Stimulated activated CD4-positive, alpha-beta T cell treated with anti-CD3 and anti-CD28 coated beads, TNF-alpha, amount 100 ng/mL, for 4 hours (primary cell): ENCODE measurements around the gene NCBP3.
"Not testable (repeated sequence)": the region's sequence is repeated elsewhere in the genome, so short reads cannot be mapped to it uniquely, and the experiment has no call there.

Experiments used
- DNase-seq, 3 experiments: peaks; one replicate each; pipeline ENCODE4 v3.0.0-alpha.2; 2020; ENCODE audit warnings: low read depth in 3 of 3

NCBP3 gene

DNA sequence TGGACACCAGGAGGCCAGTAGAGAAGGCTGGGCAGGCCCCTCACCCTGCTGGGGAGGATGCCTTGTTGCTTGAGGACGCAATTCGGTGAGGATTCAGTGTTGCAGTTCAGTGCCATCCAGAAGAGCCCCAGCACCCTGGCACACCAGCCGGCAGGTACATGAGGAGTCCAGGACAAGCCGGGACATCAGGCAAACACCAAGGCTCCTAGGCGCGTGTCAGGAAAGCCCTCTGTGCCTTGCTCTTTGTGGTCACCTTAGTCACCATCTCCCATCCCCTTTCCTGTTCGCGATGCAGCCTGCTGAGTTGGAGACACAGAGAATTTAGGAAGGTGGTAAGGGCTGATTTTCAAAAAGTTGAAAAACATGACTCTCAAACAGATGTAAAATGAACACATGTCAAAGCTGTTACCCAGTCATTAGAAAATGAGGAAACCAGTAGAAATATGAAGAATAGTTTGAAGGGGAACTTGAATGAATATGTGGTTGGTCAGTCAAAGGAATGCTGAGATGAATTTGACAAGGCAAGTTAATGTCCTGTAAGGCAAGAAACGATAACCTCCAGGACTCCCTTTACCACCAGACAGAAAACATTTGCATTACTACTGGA, 2.3 kb upstream of the NCBP3 start:
- no peak for DNase-seq

GRCh38 chr17:3847165-3847670, 1.2 kb upstream of the NCBP3 start:
- DNase-seq: no peak

GRCh38 chr17:3846437-3847164, 555 bp upstream of the NCBP3 start:
- no peak for DNase-seq

- no peak for DNase-seq
Observed at GRCh38 chr17:3845291-3845620, 790 bp downstream of the NCBP3 start.

GRCh38 chr17:3844556-3844955, 1.5 kb downstream of the NCBP3 start:
- not testable (repeated sequence) for DNase-seq

DNA sequence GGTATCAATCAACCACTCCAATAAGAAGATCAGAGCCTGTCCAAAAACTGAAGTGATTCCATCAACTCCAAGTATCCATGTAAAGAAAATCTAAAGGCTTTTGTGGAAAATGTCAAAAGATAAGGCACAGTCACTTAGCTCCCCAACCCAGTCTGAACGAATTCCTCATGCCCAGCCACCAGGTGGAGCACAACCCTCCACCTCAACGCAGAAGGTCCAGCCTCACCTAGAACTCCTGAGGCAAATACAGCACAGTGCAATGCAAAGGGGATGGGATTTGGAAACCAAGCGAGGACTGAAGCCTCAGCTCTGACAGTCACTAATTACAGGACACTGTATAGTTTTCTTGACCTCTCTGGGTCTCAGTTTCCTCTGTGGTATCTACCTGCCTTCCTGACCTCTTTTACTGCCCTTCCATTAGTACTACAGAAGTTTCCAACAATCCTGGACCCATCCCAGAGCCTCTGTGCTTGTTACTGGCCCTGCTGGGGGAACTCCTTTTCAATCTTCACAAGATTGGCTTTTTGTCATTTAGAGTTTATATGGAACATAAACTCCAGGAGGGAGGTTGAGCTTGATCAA, 2.0 kb downstream of the NCBP3 start:
- DNase-seq: peak; percentile 10 to 33 (median 25)

DNA sequence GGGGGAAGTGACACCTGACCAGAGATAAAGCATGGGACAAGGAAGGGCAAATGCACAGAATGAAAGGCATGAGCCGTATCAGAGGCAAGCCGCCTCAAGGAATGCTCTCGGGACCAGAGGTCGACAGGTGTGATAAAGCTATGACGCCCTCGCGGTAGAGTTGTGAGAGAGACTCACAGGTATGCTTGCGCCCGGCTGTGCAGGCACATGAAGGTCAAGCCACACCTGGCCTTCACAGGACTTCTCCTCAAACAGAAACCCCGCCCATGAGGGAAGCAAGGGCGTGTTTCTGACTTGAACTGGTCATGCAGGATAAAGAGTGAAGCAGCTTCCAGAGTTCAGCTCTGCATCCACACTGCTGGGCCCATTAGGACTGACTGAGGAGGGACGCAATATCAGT, 7.8 kb downstream of the NCBP3 start:
- DNase-seq: no peak

DNA sequence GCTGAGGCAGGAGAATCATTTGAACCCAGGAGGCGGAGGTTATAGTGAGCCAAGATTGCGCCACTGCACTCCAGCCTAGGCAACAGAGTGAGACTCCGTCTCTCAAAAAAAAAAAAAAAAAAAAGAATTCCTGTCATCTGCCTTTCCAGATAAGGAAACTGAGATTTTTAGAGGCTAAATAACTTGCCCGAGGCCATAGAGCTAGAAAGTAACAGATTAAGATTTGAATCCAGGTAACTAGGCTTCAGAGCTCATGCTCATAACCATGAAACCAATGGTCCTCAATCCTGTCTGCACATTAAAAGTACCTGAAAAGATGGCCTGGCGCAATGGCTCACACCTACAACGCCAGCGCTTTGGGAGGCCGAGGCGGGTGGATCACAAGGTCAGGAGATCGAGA, 9.5 kb downstream of the NCBP3 start:
- no peak for DNase-seq

DNA sequence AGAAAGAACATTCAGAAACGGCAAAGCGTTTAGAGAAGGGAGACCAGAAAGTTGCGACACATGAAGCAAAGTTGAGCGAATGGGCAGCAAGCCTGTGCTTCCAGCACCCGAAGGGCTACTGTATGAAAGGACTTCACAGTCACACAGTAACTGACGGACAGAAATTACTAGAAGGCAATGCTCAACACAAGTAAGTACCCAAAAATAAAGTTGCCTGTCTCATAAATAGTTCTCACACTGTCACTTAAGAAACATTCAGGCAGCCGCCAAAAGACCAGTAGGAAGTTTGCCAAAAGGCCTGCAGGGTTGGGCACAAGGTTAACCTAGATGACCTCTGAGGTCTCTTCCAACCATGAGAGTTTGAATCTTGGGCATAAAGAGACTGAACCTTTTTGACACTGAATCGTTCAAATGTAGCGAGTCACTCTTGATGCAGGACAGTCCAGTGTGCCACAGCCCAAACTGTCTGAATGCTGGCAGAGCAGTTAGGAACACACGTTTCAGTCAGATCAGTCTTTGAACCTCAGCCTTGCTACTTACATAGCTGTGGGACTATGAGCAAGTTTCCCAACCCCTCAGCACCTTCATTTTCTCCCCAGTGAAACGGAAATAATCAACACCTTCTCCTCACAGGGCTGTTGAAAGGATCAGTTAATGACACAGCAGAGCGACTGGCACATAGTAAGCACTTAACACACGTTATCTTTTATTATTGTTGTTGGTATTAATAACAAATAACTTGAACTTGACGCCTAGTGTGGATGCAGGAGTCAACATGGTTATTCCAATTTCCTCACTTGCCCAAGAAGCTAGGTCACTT, 10.4 kb downstream of the NCBP3 start:
- DNase-seq: no peak

GRCh38 chr17:3834811-3835210, 11.2 kb downstream of the NCBP3 start:
- no peak for DNase-seq

DNA sequence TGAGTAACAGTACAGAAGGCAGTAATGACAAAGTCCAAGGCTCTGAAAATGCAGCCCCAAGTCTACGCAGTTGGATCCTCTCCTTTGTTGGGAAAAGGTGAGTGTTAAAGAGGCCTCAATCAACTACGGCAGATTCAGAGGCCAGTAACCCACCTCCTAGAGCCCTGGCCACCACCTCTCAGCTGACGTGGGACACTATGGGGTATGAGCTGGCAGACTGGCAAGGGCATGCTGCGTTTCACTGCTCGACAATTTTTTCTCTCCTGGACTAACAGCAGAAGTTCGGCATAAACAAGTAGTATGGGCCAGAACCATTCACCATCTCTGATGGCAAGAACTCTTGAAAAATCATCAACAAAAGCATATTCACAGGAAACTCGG, 17.2 kb downstream of the NCBP3 start:
- no peak for DNase-seq

DNA sequence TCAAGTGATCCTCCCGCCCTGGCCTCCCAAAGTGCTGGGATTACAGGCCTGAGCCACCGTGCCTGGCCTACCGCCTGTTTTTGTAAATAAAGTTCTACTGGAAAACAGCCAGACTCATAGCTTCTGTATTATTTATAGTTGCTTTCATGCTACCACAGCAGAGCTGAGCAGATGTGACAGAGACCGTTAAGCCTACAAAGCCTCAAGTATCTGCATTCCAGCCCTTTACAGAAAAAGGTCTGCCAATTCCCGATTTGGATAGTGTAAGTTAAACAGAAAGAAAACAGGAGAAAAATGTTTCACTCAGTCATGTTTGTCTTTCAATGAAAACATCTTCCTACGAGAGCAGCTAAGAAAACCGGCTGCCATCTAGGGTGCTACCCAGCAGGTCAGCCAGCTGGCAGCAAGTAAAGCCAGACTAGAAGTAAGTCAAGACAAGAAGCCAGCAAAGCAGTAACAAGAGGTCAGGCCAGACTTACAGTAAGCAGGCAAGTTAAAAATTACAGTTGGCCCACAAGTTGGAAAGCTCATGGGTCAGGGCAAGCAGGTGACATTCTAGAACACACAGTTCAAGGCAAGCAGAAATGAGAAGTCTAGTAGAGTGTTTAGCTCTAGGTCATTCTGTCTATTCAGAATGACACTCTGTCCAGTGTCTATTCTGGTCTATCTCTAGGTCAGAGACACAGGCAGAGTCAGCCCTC, 17.7 kb downstream of the NCBP3 start:
- no peak for DNase-seq

DNA sequence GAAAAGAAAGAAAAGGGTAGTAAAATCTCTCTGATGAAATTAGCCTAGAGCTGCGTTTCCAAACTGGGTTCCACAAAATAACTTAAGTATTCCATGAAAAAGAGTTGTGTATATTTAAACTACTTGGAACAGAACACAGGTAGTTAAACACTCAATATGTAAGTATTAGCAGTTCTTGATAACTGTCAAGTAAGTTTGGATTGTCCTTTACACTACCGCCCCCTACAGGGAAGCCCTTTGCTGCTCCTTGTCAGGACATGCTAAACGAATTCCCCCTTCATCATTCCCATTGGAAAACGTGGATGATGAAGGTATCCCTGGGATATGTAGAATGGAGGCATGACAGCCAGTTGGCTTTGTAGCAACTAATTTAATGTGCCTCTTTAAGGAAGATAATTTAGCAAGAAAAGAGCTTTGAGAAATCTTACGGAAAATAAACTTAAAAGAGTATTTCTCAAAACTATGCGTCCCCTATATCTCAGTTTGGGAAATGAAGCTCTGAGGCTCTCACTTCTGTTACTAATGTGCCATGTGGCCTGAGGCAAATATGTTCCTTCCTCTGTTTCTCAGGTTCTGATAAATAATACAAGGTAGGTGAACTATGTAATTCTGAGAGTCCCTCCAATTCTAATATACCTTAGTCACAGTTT, 18.8 kb downstream of the NCBP3 start:
- DNase-seq: peak; percentile 20 to 53 (median 22)

DNA sequence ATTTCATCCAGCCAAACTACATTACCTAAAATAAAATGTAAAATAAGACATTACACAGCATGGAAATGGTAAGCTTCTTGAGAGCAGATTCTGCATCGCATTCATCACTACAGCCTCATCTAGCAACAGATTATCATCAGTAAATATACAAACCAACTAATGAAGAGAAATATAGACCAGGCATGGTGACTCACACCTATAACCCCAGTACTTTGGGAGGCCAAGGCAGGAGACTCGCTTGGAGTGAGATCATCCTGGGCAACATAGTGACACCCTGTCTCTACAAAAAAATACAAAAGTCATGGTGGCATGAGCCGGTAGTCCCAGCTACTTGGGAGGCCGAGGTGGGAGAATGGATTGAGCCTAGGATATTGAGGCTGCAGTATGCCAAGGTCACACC, 19.9 kb downstream of the NCBP3 start:
- no peak for DNase-seq

- no peak for DNase-seq
Observed at GRCh38 chr17:3821101-3821500, 24.9 kb downstream of the NCBP3 start.

GRCh38 chr17:3818786-3819185, 27.3 kb downstream of the NCBP3 start:
- no peak for DNase-seq

- no peak for DNase-seq
Observed at GRCh38 chr17:3817851-3818605, 28.0 kb downstream of the NCBP3 start.

GRCh38 chr17:3815925-3816324, 30.1 kb downstream of the NCBP3 start:
- no peak for DNase-seq

DNA sequence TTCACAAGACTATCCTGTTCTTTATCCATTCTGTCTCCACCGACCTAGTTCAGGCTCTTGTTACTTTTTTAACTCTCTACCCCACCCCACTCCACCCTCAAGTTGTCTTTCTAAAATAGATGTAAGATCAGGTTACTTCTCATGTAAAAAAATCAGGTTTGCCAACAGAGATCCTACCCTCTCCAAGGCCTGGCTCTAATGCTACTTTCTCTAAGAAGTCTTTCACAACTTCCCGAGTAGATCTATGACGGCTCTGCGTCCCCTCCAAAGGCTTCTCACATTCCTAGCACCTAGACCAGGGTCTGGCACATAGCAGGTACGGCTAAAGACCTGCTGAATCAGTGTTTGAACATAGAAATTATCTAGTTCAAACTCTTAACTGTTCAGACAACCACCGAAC, 30.9 kb downstream of the NCBP3 start:
- no peak for DNase-seq

DNA sequence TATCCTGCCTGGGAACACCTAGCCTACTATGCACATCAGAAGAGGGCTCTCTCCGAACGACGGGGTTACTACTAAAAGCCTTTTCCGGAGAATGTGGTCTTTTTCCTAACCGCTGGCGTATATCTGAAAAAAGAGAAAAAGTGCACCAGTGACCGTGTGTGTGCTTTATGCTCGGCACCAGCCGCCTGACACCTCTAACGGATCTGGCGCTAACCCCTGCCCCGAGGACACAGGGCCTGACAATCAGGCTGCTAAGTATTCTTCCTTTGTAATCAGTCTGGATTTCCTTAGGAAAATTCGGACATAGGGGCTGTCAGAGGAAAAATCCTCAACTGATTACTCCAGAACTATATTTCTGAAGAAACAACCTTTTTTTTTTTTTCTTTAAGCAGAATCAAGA, 31.7 kb downstream of the NCBP3 start:
- no peak for DNase-seq

DNA sequence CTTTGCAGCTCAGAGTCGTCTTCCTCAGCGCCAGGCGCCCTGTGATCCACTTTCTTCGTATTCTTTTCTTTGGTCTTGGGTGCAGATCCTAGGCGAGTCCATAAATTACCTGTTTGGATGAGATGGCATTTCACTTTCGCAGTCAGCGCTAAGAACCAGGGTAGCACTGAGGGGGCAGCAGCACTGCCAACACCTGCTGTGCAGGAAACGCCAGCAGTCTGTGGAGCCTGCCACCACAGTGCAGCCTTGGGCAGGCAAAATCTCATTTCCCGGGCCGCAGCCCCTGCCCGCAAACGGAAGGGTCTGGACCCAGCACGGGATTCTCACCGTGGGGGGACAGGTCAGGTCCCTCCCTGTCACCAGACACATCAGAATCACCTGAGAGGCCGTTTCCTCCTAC, 32.9 kb downstream of the NCBP3 start:
- DNase-seq: no peak
